HepG2 (cell line): ENCODE results near the gene CADPS2. TPM values are rescaled to one million over a fixed set of nuclear protein-coding genes. Genes with fewer than 3 reads are reported as not detected.
A peak's percentile ranks its signal among the peaks of the same experiment; 100 is the strongest.

Experiments used
- ATAC-seq: fragments of 200-7000 bp; cut with Tn5 transposase; 3 replicates; pipeline ENCODE4 v1.9.1; 2020; ENCODE audit warnings: mild to moderate bottlenecking, moderate library complexity
- BruUV-seq: library from RNA; stranded (reverse); fragments of 400-500 nt; replicated peaks from 2 replicates; lab custom pipeline; 2021; lab: Mats Ljungman, UMichigan
- CTCF ChIA-PET: fragments of 300-600 bp; formaldehyde crosslinking; extraction: SDS; loops from one replicate; lab custom pipeline; 2021; ENCODE audit warnings: low total read pairs, inconsistent platforms, low intra/inter-chr PET ratio; lab: Yijun Ruan, JAX
- POLR2A ChIA-PET: fragments of 350-600 bp; sonication (Branson Sonifier 250); formaldehyde crosslinking; loops from one replicate; lab custom pipeline; 2020; ENCODE audit warnings: antibody characterized with exemption, inconsistent platforms; lab: Yijun Ruan, JAX
- DNase-seq: peaks from one replicate; pipeline ENCODE4 v3.0.0-alpha.2; 2015; ENCODE audit warnings: low spot score
- FAIRE-seq: peaks from 3 replicates; lab custom pipeline; 2011; peaks lifted over from hg19 to GRCh38; lab: Jason Lieb, UNC
- H2AFZ ChIP-seq: one replicate; pipeline ENCODE4 v1.6.1; 2011; ENCODE audit warnings: low read length, inconsistent platforms
- H3K27ac ChIP-seq: fragments of 300-600 bp; 3 replicates; pipeline ENCODE4 v1.8.0; 2011; ENCODE audit warnings: mixed run types, mild to moderate bottlenecking, mixed read lengths, low read length, inconsistent platforms; ENCODE audit not compliant: insufficient read depth; ENCODE audit errors: extremely low read length
- H3K27me3 ChIP-seq, 2 experiments: fragments of 200-600 bp in 1 of 2; 2 replicates in 1 of 2; 3 replicates in 1 of 2; pipeline versions ENCODE4 v1.6.0 to v1.8.0; 2011; ENCODE audit warnings: low read length in 2 of 2, mild to moderate bottlenecking in 2 of 2, moderate library complexity in 2 of 2, inconsistent platforms in 1 of 2; ENCODE audit not compliant: insufficient read depth in 2 of 2, control insufficient read depth in 1 of 2
- H3K36me3 ChIP-seq, 2 experiments: fragments of 200-600 bp in 1 of 2; replicated peaks in 1 of 2; 2 replicates in 1 of 2; 3 replicates in 1 of 2; pipeline versions ENCODE4 v1.5.1 to v1.8.0; 2011; ENCODE audit warnings: low read length in 2 of 2, inconsistent platforms in 1 of 2; ENCODE audit not compliant: insufficient read depth in 2 of 2, control insufficient read depth in 1 of 2
- H3K4me1 ChIP-seq: 2 replicates; pipeline ENCODE4 v1.5.1; 2012; ENCODE audit warnings: low read length, inconsistent platforms; ENCODE audit not compliant: insufficient read depth
- H3K4me2 ChIP-seq: 2 replicates; pipeline ENCODE4 v1.6.0; 2011; ENCODE audit warnings: low read depth, low read length, inconsistent platforms
- H3K4me3 ChIP-seq, 3 experiments: fragments of 200-600 bp in 1 of 3; sonication (generic), shearing (Covaris generic) in 1 of 3; replicated peaks in 1 of 3; 2 replicates each; pipeline ENCODE4 v1.5.1; 2011 to 2016; ENCODE audit warnings: low read length in 3 of 3, inconsistent platforms in 2 of 3, low read depth in 2 of 3, mild to moderate bottlenecking in 2 of 3, control low read depth in 1 of 3, mixed read lengths in 1 of 3; ENCODE audit not compliant: insufficient read depth in 1 of 3
- H3K79me2 ChIP-seq: one replicate; pipeline ENCODE4 v1.6.1; 2011; ENCODE audit warnings: low read length, inconsistent platforms; ENCODE audit not compliant: insufficient read depth
- H3K9ac ChIP-seq: 2 replicates; pipeline ENCODE4 v1.6.0; 2011; ENCODE audit warnings: mild to moderate bottlenecking, low read depth, low read length, inconsistent platforms; ENCODE audit not compliant: insufficient read depth
- H3K9me3 ChIP-seq: 2 replicates; pipeline ENCODE4 v1.5.1; 2012; ENCODE audit warnings: mild to moderate bottlenecking, low read length
- H4K20me1 ChIP-seq: 2 replicates; pipeline ENCODE4 v1.6.0; 2011; ENCODE audit warnings: inconsistent platforms, mild to moderate bottlenecking, low read length, moderate library complexity; ENCODE audit not compliant: insufficient read depth
- BHLHE40 ChIP-seq: IDR thresholded peaks from 2 replicates; pipeline ENCODE4 v1.6.1; 2011; ENCODE audit warnings: low read length, improper control_type of control experiment
- CSRNP1 ChIP-seq: sonication (generic); formaldehyde crosslinking; IDR thresholded peaks from 2 replicates; pipeline ENCODE4 v1.8.1; 2023; ENCODE audit warnings: mild to moderate bottlenecking, missing genetic modification reagents
- ETV5 ChIP-seq: IDR thresholded peaks from 2 replicates; pipeline ENCODE4 v1.6.1; 2018; ENCODE audit warnings: missing biosample characterization, missing genetic modification reagents, inconsistent platforms, borderline replicate concordance
- KLF6 ChIP-seq: IDR thresholded peaks from 2 replicates; pipeline ENCODE4 v1.8.0; 2016; ENCODE audit warnings: missing biosample characterization, missing genetic modification reagents
- MAZ ChIP-seq, 2 experiments: sonication (generic) in 1 of 2; formaldehyde crosslinking in 1 of 2; IDR thresholded peaks; 2 replicates each; pipeline versions ENCODE4 v1.5.0 to v1.6.1; 2012 to 2020; ENCODE audit warnings: low read depth in 2 of 2, mild to moderate bottlenecking in 2 of 2, borderline replicate concordance in 1 of 2, improper control_type of control experiment in 1 of 2, low read length in 1 of 2, missing genetic modification reagents in 1 of 2, moderate library complexity in 1 of 2
- U2AF2 ChIP-seq: fragments of 200-400 bp; formaldehyde crosslinking; IDR thresholded peaks from 2 replicates; pipeline ENCODE4 v1.6.1; 2017; ENCODE audit warnings: low read depth, mild to moderate bottlenecking, low read length
- ZBTB3 ChIP-seq: sonication (generic); formaldehyde crosslinking; IDR thresholded peaks from 2 replicates; pipeline ENCODE4 v1.4.0; 2020; ENCODE audit warnings: low read depth, mild to moderate bottlenecking, moderate library complexity, missing genetic modification reagents, borderline replicate concordance
- ZFP1 ChIP-seq: IDR thresholded peaks from 2 replicates; pipeline ENCODE4 v1.6.1; 2016
- ZKSCAN5 ChIP-seq: sonication (generic); formaldehyde crosslinking; IDR thresholded peaks from 2 replicates; pipeline ENCODE4 v1.5.1; 2020; ENCODE audit warnings: mild to moderate bottlenecking, missing genetic modification reagents
- ZMAT3 ChIP-seq: sonication (generic); formaldehyde crosslinking; conservative IDR thresholded peaks from 2 replicates; pipeline ENCODE4 v1.7.0; 2021; ENCODE audit warnings: missing genetic modification reagents
- ZMYM3 ChIP-seq: sonication (generic); formaldehyde crosslinking; IDR thresholded peaks from 2 replicates; pipeline ENCODE4 v1.5.1; 2020; ENCODE audit warnings: mild to moderate bottlenecking, missing genetic modification reagents
- ZNF510 ChIP-seq: sonication (generic); formaldehyde crosslinking; IDR thresholded peaks from 2 replicates; pipeline ENCODE4 v1.4.0; 2020; ENCODE audit warnings: low read depth, mild to moderate bottlenecking, missing genetic modification reagents
- ZNF646 ChIP-seq: sonication (generic); formaldehyde crosslinking; IDR thresholded peaks from 2 replicates; pipeline ENCODE4 v1.9.0; 2021; ENCODE audit warnings: mild to moderate bottlenecking, missing genetic modification reagents
- in situ Hi-C: cut with HindIII; loops from 2 replicates; pipeline ENCODE4 v1.10.0; 2017; ENCODE audit warnings: low pct_unique_long_range_greater_than_20kb; ENCODE audit not compliant: extremely low pct_ligation_motif_present
- intact Hi-C: fragments of 100-400 bp; cut with micrococcal nuclease; formaldehyde crosslinking; loops from one replicate; pipeline ENCODE4 v1.10.0; 2022; ENCODE audit not compliant: unreplicated experiment
- polyA plus RNA-seq, 8 experiments: library from polyadenylated mRNA; depleted of rRNA in 3 of 8; stranded (reverse) in 7 of 8; unstranded in 1 of 8; fragments of >200 nt; fragmentation: Illumina TruSeq in 4 of 8; extraction: Trizol in 4 of 8; gene quantifications; 2 replicates each; pipeline versions ENCODE4 v1.2.1 to v1.2.3, GENCODE V29; 2011 to 2016; ENCODE audit warnings: low read depth in 4 of 8, missing spikeins in 1 of 8, mixed read lengths in 1 of 8; ENCODE audit not compliant: insufficient read depth in 1 of 8
- total RNA-seq, 5 experiments: library from RNA; depleted of rRNA; stranded (reverse); fragments of >200 nt; fragmentation: Illumina TruSeq; extraction: Trizol; gene quantifications; 2 replicates each; pipeline ENCODE4 v1.2.3, GENCODE V29; 2016; ENCODE audit warnings: low read depth in 1 of 5
- TF ChIP-seq, protein P1 (sequence below): sonication (generic); formaldehyde crosslinking; conservative IDR thresholded peaks from 2 replicates; pipeline ENCODE4 v1.8.0; 2022; ENCODE audit warnings: missing genetic modification reagents

CADPS2 gene
- total and polyA plus RNA-seq, 2 of the 13 experiments (the other 11 are each of a cell fraction or from before 2014, with no cell fraction given): 17.6 to 43.8 TPM

GRCh38 chr7:122869260-122869659, 17.0 kb downstream of the CADPS2 start (continued):
- TF ChIP-seq ZNF646 (CRISPR knock-in tag) (no peak), ZKSCAN5 (CRISPR knock-in tag) (no peak), ZFP1 (CRISPR knock-in tag) (peak; percentile 98)

DNA sequence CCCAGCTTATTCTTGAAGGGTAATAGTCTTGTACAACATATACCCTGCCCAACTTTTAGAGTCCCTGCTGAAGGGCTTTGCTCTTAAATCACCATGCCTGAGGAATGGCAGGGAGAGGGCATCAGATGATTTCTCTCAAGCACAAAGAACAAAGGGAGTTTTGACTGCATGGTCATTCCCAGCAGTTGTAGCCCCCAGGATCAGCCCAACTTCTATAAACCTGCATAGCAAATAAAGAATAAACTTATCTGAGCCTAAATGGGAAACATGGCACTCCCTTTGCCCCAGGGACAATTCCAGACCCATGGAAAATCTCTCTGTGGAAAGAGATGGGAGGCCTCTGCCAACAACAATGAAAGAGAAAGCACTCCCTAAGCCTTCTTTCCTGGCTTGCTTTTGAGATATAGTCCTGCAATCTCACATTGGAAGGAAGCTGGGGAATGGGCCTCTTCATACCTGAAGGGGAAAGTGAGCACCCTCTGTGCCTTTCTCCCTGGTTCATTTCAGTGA, 18.7 kb downstream of the CADPS2 start:
- ATAC-seq (no peak), DNase-seq (no peak), FAIRE-seq (no peak)
- Histone ChIP-seq H3K36me3 (no peaks in the 10 kb centered on the region), H3K9me3 (peaks cover 22% of the 10 kb centered on the region), H3K4me3 (no peak overlapping the region), H3K27ac (no peak overlapping the region), H3K4me1 (no peaks in the 10 kb centered on the region), H2AFZ (no peak overlapping the region), H4K20me1 (no peaks in the 10 kb centered on the region), H3K9ac (no peak overlapping the region), H3K4me2 (no peak overlapping the region), H3K79me2 (peaks cover 2% of the 10 kb centered on the region), H3K27me3 (no peaks in the 10 kb centered on the region)
- BruUV-seq: no TSS peak
- intact Hi-C loops (no loop called here), in situ Hi-C loops (no loop called here)
- ChIA-PET POLR2A (interaction anchor here (0.8 kb wide), 1 partner anchor 18 kb away, joined by 3 read pairs; no protein-coding TSS in a partner anchor), CTCF (no interaction called here)
- TF ChIP-seq ZNF510 (CRISPR knock-in tag) (no peak), MAZ (IDR thresholded peaks at IDR 0.05; ENCODE audit: borderline replicate concordance, low read depth, low read length) (no peak), MAZ (CRISPR knock-in tag; IDR thresholded peaks at IDR 0.05; ENCODE audit: low read depth) (no peak), KLF6 (CRISPR knock-in tag) (no peak), CSRNP1 (CRISPR knock-in tag) (no peak), ZMYM3 (CRISPR knock-in tag) (no peak), BHLHE40 (no peak), ZMAT3 (CRISPR knock-in tag) (no peak), ZBTB3 (CRISPR knock-in tag) (no peak), U2AF2 (no peak), ETV5 (CRISPR knock-in tag) (no peak)
- TF ChIP-seq, protein P1, sequence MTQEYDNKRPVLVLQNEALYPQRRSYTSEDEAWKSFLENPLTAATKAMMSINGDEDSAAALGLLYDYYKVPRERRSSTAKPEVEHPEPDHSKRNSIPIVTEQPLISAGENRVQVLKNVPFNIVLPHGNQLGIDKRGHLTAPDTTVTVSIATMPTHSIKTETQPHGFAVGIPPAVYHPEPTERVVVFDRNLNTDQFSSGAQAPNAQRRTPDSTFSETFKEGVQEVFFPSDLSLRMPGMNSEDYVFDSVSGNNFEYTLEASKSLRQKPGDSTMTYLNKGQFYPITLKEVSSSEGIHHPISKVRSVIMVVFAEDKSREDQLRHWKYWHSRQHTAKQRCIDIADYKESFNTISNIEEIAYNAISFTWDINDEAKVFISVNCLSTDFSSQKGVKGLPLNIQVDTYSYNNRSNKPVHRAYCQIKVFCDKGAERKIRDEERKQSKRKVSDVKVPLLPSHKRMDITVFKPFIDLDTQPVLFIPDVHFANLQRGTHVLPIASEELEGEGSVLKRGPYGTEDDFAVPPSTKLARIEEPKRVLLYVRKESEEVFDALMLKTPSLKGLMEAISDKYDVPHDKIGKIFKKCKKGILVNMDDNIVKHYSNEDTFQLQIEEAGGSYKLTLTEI (CRISPR knock-in tag): no peak
